ENCODE data around the gene NKIRAS2.
"Not testable (repeated sequence)": the region's sequence is repeated elsewhere in the genome, so short reads cannot be mapped to it uniquely, and the experiment has no call there.

Gene NKIRAS2

GRCh38 chr17:42000413-42001133 is 19.3 kb upstream of the NKIRAS2 start:
- no peak for FAIRE-seq

GRCh38 chr17:42001729-42002128 is 18.2 kb upstream of the NKIRAS2 start:
- no peak for FAIRE-seq

GRCh38 chr17:42002175-42002791 is 17.6 kb upstream of the NKIRAS2 start:
- FAIRE-seq = no peak

- no peak for FAIRE-seq
Observed at GRCh38 chr17:42002792-42003301, 17.0 kb upstream of the NKIRAS2 start.

GRCh38 chr17:42005166-42005565 is 14.7 kb upstream of the NKIRAS2 start:
- no peak for FAIRE-seq

- FAIRE-seq = no peak
Observed at GRCh38 chr17:42009170-42009569, 10.7 kb upstream of the NKIRAS2 start.

GRCh38 chr17:42010266-42010680 is 9.6 kb upstream of the NKIRAS2 start:
- not testable (repeated sequence) for FAIRE-seq

- FAIRE-seq = no peak
Observed at GRCh38 chr17:42010898-42011516, 8.9 kb upstream of the NKIRAS2 start.

- not testable (repeated sequence) for FAIRE-seq
Observed at GRCh38 chr17:42012363-42012762, 7.5 kb upstream of the NKIRAS2 start.

GRCh38 chr17:42013740-42014139 is 6.2 kb upstream of the NKIRAS2 start:
- not testable (repeated sequence) for FAIRE-seq

GRCh38 chr17:42016411-42016831 is 3.5 kb upstream of the NKIRAS2 start:
- FAIRE-seq = no peak

- no peak for FAIRE-seq
Observed at GRCh38 chr17:42016941-42017865, 2.7 kb upstream of the NKIRAS2 start, which contains the start of gene DNAJC7. Gene DNAJC7 (minus strand): TSS chr17:42017439. CDS start chr17:42017416, 23 bp downstream.

GRCh38 chr17:42017866-42018200 is 2.1 kb upstream of the NKIRAS2 start:
- no peak for FAIRE-seq

- no peak for FAIRE-seq
Observed at GRCh38 chr17:42018339-42018738, 1.6 kb upstream of the NKIRAS2 start.

GRCh38 chr17:42018988-42019387 is 902 bp upstream of the NKIRAS2 start:
- no peak for FAIRE-seq

GRCh38 chr17:42020845-42021244 is 955 bp downstream of the NKIRAS2 start:
- FAIRE-seq = not testable (repeated sequence)

- FAIRE-seq = no peak
Observed at GRCh38 chr17:42023524-42024349, 3.8 kb downstream of the NKIRAS2 start.

- FAIRE-seq = no peak
Observed at GRCh38 chr17:42025191-42025579, 5.3 kb downstream of the NKIRAS2 start.

- no peak for FAIRE-seq
Observed at GRCh38 chr17:42025936-42026335, 6.0 kb downstream of the NKIRAS2 start.

GRCh38 chr17:42026857-42027589 is 7.1 kb downstream of the NKIRAS2 start:
- FAIRE-seq = no peak

- FAIRE-seq = no peak
Observed at GRCh38 chr17:42027590-42027889, 7.7 kb downstream of the NKIRAS2 start.
